ENCODE measurements around the gene RPTOR. TPM values are rescaled to one million over a fixed set of nuclear protein-coding genes. Genes with fewer than 3 reads are reported as not detected.

RPTOR gene
- total RNA-seq, 1 experiment from 2014 or later, result 25.1 TPM

- Histone ChIP-seq H3K4me1 (ENCODE audit: insufficient read depth, low read length) (no peaks in the 10 kb centered on the region), H3K14ac (ENCODE audit: insufficient read depth, low read length) (no peak overlapping the region), H4K5ac (ENCODE audit: insufficient read length, low read depth, low read length) (no peak overlapping the region), H2BK15ac (ENCODE audit: low read depth, low read length) (no peak overlapping the region), H2BK20ac (ENCODE audit: low read depth, low read length, poor library complexity, severe bottlenecking) (no peak overlapping the region), H3K79me1 (ENCODE audit: insufficient read depth, low read depth, low read length, poor library complexity, severe bottlenecking) (no peaks in the 10 kb centered on the region), H3K9ac (ENCODE audit: extremely low read depth, insufficient read length, low read length) (no peak overlapping the region), H3K56ac (ENCODE audit: insufficient read length, low read depth, low read length) (no peak overlapping the region), H3K23ac (ENCODE audit: insufficient read length, low read depth, low read length) (no peak overlapping the region), H2BK5ac (ENCODE audit: insufficient read length, low read length) (no peak overlapping the region), H3K9me3 (ENCODE audit: control insufficient read depth, low read depth, low read length) (no peaks in the 10 kb centered on the region), H3K4ac (ENCODE audit: low read depth, low read length) (no peak overlapping the region), H2BK12ac (ENCODE audit: insufficient read length, low read depth, low read length) (no peak overlapping the region), H3K23me2 (ENCODE audit: insufficient read length, low read depth, low read length, poor library complexity, severe bottlenecking) (no peaks in the 10 kb centered on the region), H3T11ph (ENCODE audit: low read length) (no peak overlapping the region), H3K27ac (ENCODE audit: insufficient read length, low read depth, low read length) (no peak overlapping the region), H4K91ac (ENCODE audit: insufficient read length, low read depth, low read length) (no peak overlapping the region), H4K20me1 (ENCODE audit: control insufficient read depth, insufficient read depth, insufficient read length) (no peaks in the 10 kb centered on the region), H2AK5ac (ENCODE audit: insufficient read length, low read length) (no peak overlapping the region), H3K79me2 (ENCODE audit: insufficient read depth, low read length) (peaks cover 2% of the 10 kb centered on the region; the same call in 1 of the 2 replicates), H3K4me2 (ENCODE audit: insufficient read depth, insufficient read length, low read length) (no peak overlapping the region), H2AFZ (ENCODE audit: low read length) (no peak overlapping the region), H3K18ac (ENCODE audit: insufficient read length, low read depth, low read length) (no peak overlapping the region), H4K8ac (replicated peaks; ENCODE audit: insufficient read length, low read depth, low read length) (no peak overlapping the region), H2BK120ac (ENCODE audit: low read depth, low read length, poor library complexity, severe bottlenecking) (no peak overlapping the region), H3K27me3 (ENCODE audit: insufficient read depth, low read length) (peaks cover 35% of the 10 kb centered on the region)
- Mint-ChIP-seq H3K36me3 (ENCODE audit: insufficient read depth in 1 of 3, low read depth in 3 of 3) (peaks cover 0 to 4% (median 0%) of the 10 kb centered on the region in 3 experiments; a peak in 1 of 7 replicates), H3K9me3 (no peaks in the 10 kb centered on the region; a peak in 1 of 5 replicates), H3K4me3 (no peak overlapping the region), H3K27me3 (ENCODE audit: low read depth) (peaks cover 98% of the 10 kb centered on the region), H3K4me1 (peaks cover 2 to 3% of the 10 kb centered on the region in 2 experiments; a peak in 2 of 4 replicates), H3K27ac (no peak overlapping the region)
- WGBS (ENCODE audit: extremely low coverage, insufficient read length, low lambda C conversion rate), result no CpG with 5 or more reads among the region's 5 CpGs
- no peak for DNase-seq
- no peak for TF ChIP-seq CTCF (conservative IDR thresholded peaks at IDR 0.05)
Observed at GRCh38 chr17:80564545-80564944, 19.9 kb downstream of the RPTOR start.

Data from H9 (cell line).